Activated CD4-positive, alpha-beta memory T cell treated with anti-CD3 and anti-CD28 coated beads, Interleukin-2, amount 10 ng/mL, durations not matched to agents 7 days and 5 days (primary cell): Measurements from ENCODE around the gene RHOBTB3. TPM values are rescaled to one million over a fixed set of nuclear protein-coding genes. Genes with fewer than 3 reads are reported as not detected.

Source experiments
- CTCF ChIA-PET: fragments of 350-600 bp; sonication (Branson Sonifier 250); formaldehyde crosslinking; loops from one replicate; lab custom pipeline; 2021; ENCODE audit warnings: antibody characterized with exemption, inconsistent platforms; lab: Charles Lee
- POLR2A ChIA-PET: fragments of 350-600 bp; sonication (Branson Sonifier 250); formaldehyde crosslinking; loops from one replicate; lab custom pipeline; 2021; ENCODE audit warnings: antibody characterized with exemption; lab: Charles Lee
- DNase-seq: peaks from one replicate; pipeline ENCODE4 v3.0.0-alpha.2; 2020
- H3K27ac Mint-ChIP-seq: one replicate; pipeline ENCODE4 v1.8.0; 2021; ENCODE audit warnings: mild to moderate bottlenecking, mixed read lengths
- H3K27me3 Mint-ChIP-seq: one replicate; pipeline ENCODE4 v1.8.0; 2021; ENCODE audit warnings: mixed read lengths
- H3K36me3 Mint-ChIP-seq: one replicate; pipeline ENCODE4 v1.8.0; 2021; ENCODE audit warnings: low read depth, mixed read lengths
- H3K4me1 Mint-ChIP-seq: one replicate; pipeline ENCODE4 v1.8.0; 2021; ENCODE audit warnings: mixed read lengths
- H3K4me3 Mint-ChIP-seq: one replicate; pipeline ENCODE4 v1.8.0; 2021; ENCODE audit warnings: mild to moderate bottlenecking, mixed read lengths
- H3K9me3 Mint-ChIP-seq: one replicate; pipeline ENCODE4 v1.8.0; 2021; ENCODE audit warnings: mixed read lengths
- total RNA-seq, 2 experiments: library from RNA; stranded (reverse); gene quantifications; one replicate each; pipeline ENCODE4 v1.2.3, GENCODE V29; 2021

RHOBTB3 gene
- total RNA-seq, 2 experiments from 2014 or later = 0.15 TPM; not detected in 1

DNA sequence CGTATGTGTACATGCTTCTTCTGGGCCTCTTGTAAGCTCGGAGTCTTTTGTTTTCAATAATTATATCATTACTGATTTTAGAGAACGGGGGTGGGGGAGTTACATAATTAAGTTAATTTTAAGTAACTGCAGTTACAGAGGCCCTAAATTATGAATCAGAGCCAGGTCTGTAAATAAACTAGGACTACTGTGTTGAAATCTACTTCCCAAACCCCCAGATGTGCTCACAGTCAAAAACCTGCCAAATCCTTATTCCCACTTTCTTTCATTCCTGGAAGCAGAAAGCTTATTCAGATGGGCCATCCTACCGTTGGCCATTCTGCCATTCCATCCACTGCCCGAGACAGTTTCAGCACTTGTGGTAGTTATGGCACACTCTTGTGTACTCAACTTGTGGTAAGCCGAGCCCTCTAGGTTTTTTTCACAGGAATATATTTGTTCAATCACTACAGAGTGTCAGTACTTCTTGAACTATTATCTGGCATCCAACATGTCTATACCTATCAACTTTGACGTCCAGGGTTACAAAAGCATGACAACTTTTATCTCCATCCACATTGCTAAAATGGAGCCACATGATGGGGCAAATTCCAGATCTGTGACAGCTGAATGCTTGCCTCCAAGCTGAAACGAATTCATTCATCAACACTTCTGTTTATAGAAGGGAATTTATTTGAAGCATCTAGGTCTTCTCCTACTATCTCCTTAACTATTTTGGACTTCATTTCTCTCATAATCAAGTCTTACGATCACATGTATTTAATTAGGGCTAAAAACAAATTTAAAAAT lies 53.6 kb downstream of the RHOBTB3 start:
- H3K36me3 Mint-ChIP-seq = no peaks in the 10 kb centered on the region
- H3K4me1 Mint-ChIP-seq = peaks cover 14% of the 10 kb centered on the region
- ChIA-PET CTCF (interaction anchor here (0.9 to 9.8 kb wide), 6 partner anchors 23 to 143 kb away, joined by 3 to 354 read pairs (median 6); no protein-coding TSS in a partner anchor), POLR2A (interaction anchor here (0.7 to 0.9 kb wide), 2 partner anchors 25 to 112 kb away, joined by 3 to 4 read pairs; no protein-coding TSS in a partner anchor)
- H3K4me3 Mint-ChIP-seq = no peak overlapping the region
- no peak overlapping the region for H3K27ac Mint-ChIP-seq
- DNase-seq = no peak
- H3K27me3 Mint-ChIP-seq = no peaks in the 10 kb centered on the region
- no peaks in the 10 kb centered on the region for H3K9me3 Mint-ChIP-seq

DNA sequence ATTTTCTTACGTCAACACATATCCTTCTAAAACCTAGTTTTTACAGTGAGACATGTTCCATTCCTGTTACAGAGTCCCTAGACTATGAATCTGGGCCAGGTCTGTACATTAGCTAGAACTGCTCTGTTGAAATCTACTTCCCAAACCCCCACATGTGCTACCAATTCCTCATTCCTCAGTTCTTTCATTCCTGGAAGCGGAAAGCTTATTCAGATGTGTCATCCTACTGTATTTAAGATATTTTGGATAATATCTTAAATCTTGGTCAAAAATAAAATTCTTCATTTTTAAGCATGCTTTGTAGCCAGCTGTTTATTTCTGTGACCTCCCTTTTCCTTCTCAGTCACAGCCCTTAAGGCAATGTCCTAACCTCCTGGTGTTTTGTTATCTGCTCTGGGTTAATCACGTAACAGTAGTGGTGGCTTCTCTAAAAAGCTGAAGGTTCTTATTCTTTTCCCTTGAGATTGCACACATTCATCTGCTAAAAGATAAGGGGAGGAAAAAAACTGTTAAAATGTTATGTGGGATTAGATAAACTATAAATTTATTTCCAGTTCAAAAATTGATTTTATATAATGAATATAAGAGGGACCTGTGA lies 55.8 kb downstream of the RHOBTB3 start:
- H3K36me3 Mint-ChIP-seq = no peaks in the 10 kb centered on the region
- H3K4me1 Mint-ChIP-seq = no peaks in the 10 kb centered on the region
- no peaks in the 10 kb centered on the region for H3K9me3 Mint-ChIP-seq
- POLR2A ChIA-PET = no interaction called here
- H3K27me3 Mint-ChIP-seq = no peaks in the 10 kb centered on the region
- no peak overlapping the region for H3K27ac Mint-ChIP-seq
- no peak overlapping the region for H3K4me3 Mint-ChIP-seq
- CTCF ChIA-PET = interaction anchor here (0.6 to 9.8 kb wide), 3 partner anchors 35 to 72 kb away, joined by 3 to 354 read pairs (median 4); no protein-coding TSS in a partner anchor
- DNase-seq = no peak

DNA sequence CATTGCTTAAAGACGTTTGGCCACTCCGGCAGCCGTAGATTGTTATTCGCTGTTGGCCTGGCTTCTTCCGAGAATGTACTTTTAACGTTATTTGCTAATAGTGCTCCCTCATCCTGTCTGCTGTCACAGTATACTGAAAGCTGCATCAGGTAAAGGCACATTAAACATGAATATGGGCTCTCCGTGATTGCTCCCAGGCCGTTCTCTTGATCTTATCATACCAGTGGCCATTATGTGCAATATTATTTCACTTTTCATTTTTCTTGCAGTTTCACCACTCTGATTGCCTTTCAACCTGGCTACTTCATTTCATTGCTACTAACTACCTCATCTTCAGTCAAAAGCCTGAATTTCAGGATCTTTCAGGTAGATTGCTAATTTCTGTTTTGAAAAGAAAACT lies 57.4 kb downstream of the RHOBTB3 start:
- ChIA-PET POLR2A (no interaction called here), CTCF (interaction anchor here (1.1 to 1.2 kb wide), 2 partner anchors 9 to 20 kb away, joined by 3 to 5 read pairs; no protein-coding TSS in a partner anchor)
- H3K4me3 Mint-ChIP-seq = no peak overlapping the region
- no peak for DNase-seq
- H3K4me1 Mint-ChIP-seq = no peaks in the 10 kb centered on the region
- H3K27ac Mint-ChIP-seq = no peak overlapping the region
- H3K27me3 Mint-ChIP-seq = no peaks in the 10 kb centered on the region
- no peaks in the 10 kb centered on the region for H3K9me3 Mint-ChIP-seq
- H3K36me3 Mint-ChIP-seq = no peaks in the 10 kb centered on the region

DNA sequence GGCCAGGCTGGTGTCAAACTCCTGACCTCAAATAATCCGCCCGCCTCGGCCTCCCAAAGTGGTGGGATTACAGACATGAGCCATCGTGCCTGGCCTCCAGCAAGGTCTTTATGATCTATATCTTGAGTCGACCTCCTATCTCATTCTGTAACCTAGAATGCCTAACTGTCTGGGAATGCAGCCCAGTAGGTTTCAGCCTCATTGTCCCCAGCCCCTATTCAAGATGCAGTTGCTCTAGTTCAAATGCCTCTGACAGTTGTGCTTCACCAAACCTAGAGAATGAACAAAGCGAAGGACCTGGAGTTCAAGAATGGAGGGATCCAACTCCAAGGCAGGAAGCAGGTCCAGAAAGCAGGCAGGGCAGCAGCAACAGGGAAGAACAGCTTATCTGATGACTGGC lies 60.6 kb downstream of the RHOBTB3 start:
- no peaks in the 10 kb centered on the region for H3K4me1 Mint-ChIP-seq
- DNase-seq = no peak
- H3K9me3 Mint-ChIP-seq = no peaks in the 10 kb centered on the region
- no peak overlapping the region for H3K4me3 Mint-ChIP-seq
- ChIA-PET POLR2A (no interaction called here), CTCF (interaction anchor here (1.2 to 4.9 kb wide), 4 partner anchors 11 to 55 kb away, joined by 5 to 37 read pairs (median 6); partner anchors contain the start of gene GLRX)
- no peaks in the 10 kb centered on the region for H3K27me3 Mint-ChIP-seq
- H3K27ac Mint-ChIP-seq = no peak overlapping the region
- H3K36me3 Mint-ChIP-seq = no peaks in the 10 kb centered on the region

DNA sequence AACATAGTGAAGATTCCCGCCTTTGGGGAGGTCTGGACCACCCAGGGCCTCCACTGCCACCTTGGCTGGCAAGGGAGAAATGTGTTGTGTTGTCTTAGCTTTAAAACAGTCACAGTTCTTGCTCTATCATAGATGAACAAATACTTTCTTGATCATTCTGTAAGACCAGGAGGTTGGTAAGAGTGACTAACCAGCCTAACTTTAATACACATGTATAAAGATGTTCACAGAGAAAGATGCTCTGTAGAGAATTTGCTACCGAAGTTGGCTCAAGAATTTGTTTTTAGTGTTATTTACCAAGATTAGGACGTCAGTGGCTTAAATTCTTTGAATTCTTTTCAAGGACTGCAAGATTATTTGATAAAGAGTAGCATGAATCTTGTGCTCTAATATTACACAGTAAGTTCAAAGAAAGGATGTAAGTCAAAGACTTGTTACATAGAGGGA lies 63.0 kb downstream of the RHOBTB3 start:
- Mint-ChIP-seq H3K27ac (no peak overlapping the region), H3K27me3 (no peaks in the 10 kb centered on the region), H3K36me3 (peaks cover 4% of the 10 kb centered on the region), H3K4me3 (no peak overlapping the region), H3K4me1 (peaks cover 2% of the 10 kb centered on the region), H3K9me3 (no peaks in the 10 kb centered on the region)
- no peak for DNase-seq
- CTCF ChIA-PET = interaction anchor here (4.9 kb wide), 1 partner anchor 13 kb away, joined by 37 read pairs; no protein-coding TSS in a partner anchor
- POLR2A ChIA-PET = no interaction called here

DNA sequence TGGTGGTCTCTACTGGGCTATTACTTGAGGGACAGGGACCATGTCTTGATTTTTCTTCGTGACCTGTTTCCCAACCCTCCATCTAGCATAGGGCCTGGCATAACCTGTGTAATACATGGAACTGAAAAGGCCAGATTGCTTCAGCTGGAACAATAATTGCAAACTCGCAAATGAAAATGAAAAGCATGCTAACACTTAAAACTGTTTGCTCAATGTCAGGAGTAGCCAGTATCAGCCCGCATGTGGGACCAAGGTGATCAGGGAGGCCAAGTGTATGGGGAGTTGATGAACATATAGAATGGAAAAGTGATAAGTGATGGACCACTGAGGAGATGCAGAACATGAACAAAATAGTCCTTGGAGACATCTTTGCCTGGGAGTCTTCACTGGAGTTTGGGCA lies 66.2 kb downstream of the RHOBTB3 start:
- peaks cover 4% of the 10 kb centered on the region for H3K36me3 Mint-ChIP-seq
- no peak overlapping the region for H3K27ac Mint-ChIP-seq

DNA sequence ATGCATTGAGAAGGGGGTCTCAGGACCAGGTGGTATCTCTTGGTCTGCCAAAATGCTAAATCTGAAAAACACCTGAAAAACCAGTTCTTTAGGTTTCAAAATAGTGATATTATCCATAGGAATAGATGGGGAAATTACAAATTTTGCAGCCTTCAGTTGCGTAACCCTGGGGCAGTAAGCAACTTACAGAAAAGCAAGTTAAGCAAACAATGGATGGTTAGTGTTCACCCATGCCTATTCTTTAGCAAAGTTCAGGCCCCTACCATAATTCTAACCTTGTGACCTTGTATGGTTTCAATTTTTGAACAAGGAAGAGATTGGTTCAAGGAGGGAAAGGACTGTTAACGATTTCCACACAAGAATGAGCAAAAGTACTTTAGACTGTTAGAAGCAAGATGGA lies 66.9 kb downstream of the RHOBTB3 start:
- DNase-seq = no peak
- Mint-ChIP-seq H3K27ac (no peak overlapping the region), H3K36me3 (peaks cover 10% of the 10 kb centered on the region), H3K4me3 (no peak overlapping the region), H3K9me3 (no peaks in the 10 kb centered on the region), H3K4me1 (peaks cover 2% of the 10 kb centered on the region), H3K27me3 (no peaks in the 10 kb centered on the region)
- ChIA-PET POLR2A (no interaction called here), CTCF (interaction anchor here (1.5 kb wide), 1 partner anchor 17 kb away, joined by 4 read pairs; no protein-coding TSS in a partner anchor)

More for the DNA sequence above, 66.2 kb downstream of the RHOBTB3 start:
- DNase-seq = no peak
- ChIA-PET CTCF (interaction anchor here (1.5 kb wide), 1 partner anchor 16 kb away, joined by 4 read pairs; no protein-coding TSS in a partner anchor), POLR2A (no interaction called here)
- Mint-ChIP-seq H3K4me3 (no peak overlapping the region), H3K27me3 (no peaks in the 10 kb centered on the region), H3K4me1 (peaks cover 2% of the 10 kb centered on the region), H3K9me3 (no peaks in the 10 kb centered on the region)

DNA sequence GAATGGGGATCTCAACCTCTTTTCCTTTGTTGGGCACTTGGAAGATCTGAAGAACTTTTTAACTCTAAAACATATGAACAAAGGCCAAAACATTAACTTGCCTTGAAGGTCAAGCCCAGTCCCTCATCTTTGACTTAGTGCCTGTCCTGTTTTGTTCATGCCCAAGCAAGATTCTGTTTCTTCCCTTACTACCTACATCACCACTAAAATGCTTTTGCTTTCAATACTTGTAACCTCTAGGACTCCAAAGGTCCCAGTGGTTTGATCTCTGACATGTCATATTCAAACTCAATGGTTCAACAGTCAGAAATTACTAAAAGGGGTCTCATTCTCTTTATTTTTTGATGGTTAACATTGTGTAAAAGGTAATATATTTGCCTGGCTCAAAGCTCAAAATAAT lies 67.4 kb downstream of the RHOBTB3 start:
- CTCF ChIA-PET = interaction anchor here (1.0 kb wide), 1 partner anchor 17 kb away, joined by 4 read pairs; no protein-coding TSS in a partner anchor
- Mint-ChIP-seq H3K27me3 (no peaks in the 10 kb centered on the region), H3K4me1 (peaks cover 2% of the 10 kb centered on the region), H3K4me3 (no peak overlapping the region), H3K27ac (no peak overlapping the region), H3K36me3 (peaks cover 10% of the 10 kb centered on the region), H3K9me3 (no peaks in the 10 kb centered on the region)
- no peak for DNase-seq
- POLR2A ChIA-PET = no interaction called here

DNA sequence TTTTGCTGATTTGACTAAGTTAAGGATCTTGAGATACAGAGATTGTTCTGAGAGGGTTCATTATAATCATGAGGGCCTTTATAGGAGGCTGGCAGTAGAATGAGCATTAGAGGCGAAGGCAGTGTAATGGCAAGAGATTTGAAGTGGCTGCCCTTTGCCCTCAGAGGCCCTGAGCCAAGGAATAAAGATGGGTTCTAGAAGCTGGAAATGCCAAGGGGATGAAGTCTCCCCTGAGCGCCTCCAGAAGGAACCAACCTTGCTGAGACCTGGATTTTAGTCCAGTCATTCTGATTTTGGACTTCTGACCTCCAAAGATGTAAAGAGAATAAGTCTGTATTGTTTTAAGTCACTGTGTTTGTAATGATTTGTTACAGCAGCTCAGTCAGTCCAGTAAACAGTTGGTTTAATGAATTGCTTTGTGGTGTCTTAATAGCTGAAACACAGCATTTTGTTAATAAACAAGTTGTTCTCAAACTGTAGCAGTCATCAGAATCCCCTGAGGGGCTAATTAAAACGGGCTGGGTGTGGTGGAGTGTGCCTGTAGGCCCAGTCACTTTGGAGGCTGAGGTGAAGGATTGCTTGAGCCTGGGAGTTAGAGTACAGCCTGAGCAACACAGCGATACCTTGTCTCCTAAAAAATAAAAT lies 68.2 kb downstream of the RHOBTB3 start:
- no peak overlapping the region for H3K4me3 Mint-ChIP-seq
- POLR2A ChIA-PET = no interaction called here
- H3K27ac Mint-ChIP-seq = no peak overlapping the region
- H3K36me3 Mint-ChIP-seq = peaks cover 10% of the 10 kb centered on the region
- no peaks in the 10 kb centered on the region for H3K27me3 Mint-ChIP-seq
- H3K9me3 Mint-ChIP-seq = no peaks in the 10 kb centered on the region
- CTCF ChIA-PET = interaction anchor here (1.0 to 1.6 kb wide), 2 partner anchors 18 kb away, joined by 4 to 5 read pairs; no protein-coding TSS in a partner anchor
- H3K4me1 Mint-ChIP-seq = peaks cover 2% of the 10 kb centered on the region
- no peak for DNase-seq

DNA sequence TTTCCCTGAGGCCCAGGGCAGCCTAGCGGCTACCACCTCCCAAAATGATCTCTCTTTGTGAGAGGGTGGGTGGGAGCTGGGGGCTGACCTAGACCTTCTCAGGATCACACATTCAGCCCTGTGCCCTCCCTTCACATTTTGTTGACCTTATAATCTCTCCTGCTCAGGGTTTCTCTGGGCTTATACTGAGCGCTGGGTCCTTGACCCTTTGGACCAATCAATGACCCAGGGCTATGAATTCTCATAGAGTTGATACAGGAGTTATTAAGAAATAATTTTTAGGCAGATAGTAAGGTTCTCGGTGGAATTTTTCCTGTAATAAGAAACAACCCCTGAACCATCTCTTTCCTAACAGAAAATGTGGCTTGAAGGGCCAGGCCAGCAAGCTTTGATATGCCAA lies 69.4 kb downstream of the RHOBTB3 start:
- Mint-ChIP-seq H3K4me3 (no peak overlapping the region), H3K4me1 (peaks cover 2% of the 10 kb centered on the region)
- CTCF ChIA-PET = interaction anchor here (1.6 kb wide), 1 partner anchor 19 kb away, joined by 5 read pairs; no protein-coding TSS in a partner anchor

DNA sequence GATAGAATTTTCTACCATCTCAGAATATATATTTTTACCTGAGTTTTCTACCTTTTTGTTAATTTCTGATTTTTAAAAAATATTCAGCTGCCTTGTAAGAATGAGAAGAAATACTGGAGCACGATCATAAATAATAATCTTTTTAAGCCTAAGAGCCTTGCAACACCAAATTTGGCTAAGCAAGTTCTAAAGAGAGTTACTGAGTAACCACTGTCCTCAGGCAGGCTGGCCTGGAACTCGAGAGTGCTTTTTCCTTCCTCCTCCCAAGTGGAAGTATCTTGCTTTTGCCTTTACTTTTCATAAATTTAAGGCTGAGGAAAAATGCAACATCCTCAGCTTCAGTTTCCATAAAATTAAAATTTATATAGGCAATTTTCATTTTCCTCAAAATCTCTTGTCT lies 70.4 kb downstream of the RHOBTB3 start:
- H3K4me3 Mint-ChIP-seq = no peak overlapping the region
- POLR2A ChIA-PET = interaction anchor here (0.6 kb wide), 1 partner anchor 17 kb away, joined by 4 read pairs; no protein-coding TSS in a partner anchor
- H3K27me3 Mint-ChIP-seq = no peaks in the 10 kb centered on the region
- DNase-seq = no peak
- H3K36me3 Mint-ChIP-seq = peaks cover 13% of the 10 kb centered on the region
- no peak overlapping the region for H3K27ac Mint-ChIP-seq
- H3K9me3 Mint-ChIP-seq = peaks cover 2% of the 10 kb centered on the region
- CTCF ChIA-PET = interaction anchor here (1.2 kb wide), 1 partner anchor 20 kb away, joined by 4 read pairs; no protein-coding TSS in a partner anchor
- H3K4me1 Mint-ChIP-seq = peaks cover 2% of the 10 kb centered on the region

More for the DNA sequence above, 69.4 kb downstream of the RHOBTB3 start:
- no peaks in the 10 kb centered on the region for H3K27me3 Mint-ChIP-seq
- no peak overlapping the region for H3K27ac Mint-ChIP-seq
- H3K36me3 Mint-ChIP-seq = peaks cover 13% of the 10 kb centered on the region
- DNase-seq = no peak
- peaks cover 2% of the 10 kb centered on the region for H3K9me3 Mint-ChIP-seq
- POLR2A ChIA-PET = no interaction called here

DNA sequence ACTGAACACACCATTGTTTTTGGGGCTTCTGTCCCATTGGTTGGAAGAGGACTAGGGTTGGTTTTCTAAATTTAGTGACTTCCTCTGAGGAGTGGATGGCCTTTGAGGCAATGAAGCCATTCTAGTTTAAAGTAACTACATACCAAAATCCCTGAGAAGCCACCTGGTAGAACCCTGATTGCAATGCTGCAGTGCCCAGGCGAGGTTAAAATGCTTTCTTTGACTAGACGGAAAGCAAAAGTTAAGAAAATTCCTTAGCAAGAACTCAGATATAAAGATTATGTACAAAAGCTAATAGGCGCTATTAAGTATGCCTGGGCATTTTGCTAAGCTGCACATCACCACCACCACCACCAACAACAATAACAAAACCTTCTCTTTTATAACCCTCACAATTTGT lies 70.8 kb downstream of the RHOBTB3 start:
- POLR2A ChIA-PET = interaction anchor here (0.6 kb wide), 1 partner anchor 17 kb away, joined by 4 read pairs; no protein-coding TSS in a partner anchor
- H3K4me1 Mint-ChIP-seq = peaks cover 2% of the 10 kb centered on the region
- H3K27ac Mint-ChIP-seq = no peak overlapping the region
- H3K4me3 Mint-ChIP-seq = no peak overlapping the region
- H3K27me3 Mint-ChIP-seq = no peaks in the 10 kb centered on the region
- peaks cover 2% of the 10 kb centered on the region for H3K9me3 Mint-ChIP-seq
- DNase-seq = no peak
- CTCF ChIA-PET = interaction anchor here (1.2 kb wide), 1 partner anchor 21 kb away, joined by 4 read pairs; no protein-coding TSS in a partner anchor
- H3K36me3 Mint-ChIP-seq = peaks cover 13% of the 10 kb centered on the region
